ENCODE results near the gene TSEN54.

DNA sequence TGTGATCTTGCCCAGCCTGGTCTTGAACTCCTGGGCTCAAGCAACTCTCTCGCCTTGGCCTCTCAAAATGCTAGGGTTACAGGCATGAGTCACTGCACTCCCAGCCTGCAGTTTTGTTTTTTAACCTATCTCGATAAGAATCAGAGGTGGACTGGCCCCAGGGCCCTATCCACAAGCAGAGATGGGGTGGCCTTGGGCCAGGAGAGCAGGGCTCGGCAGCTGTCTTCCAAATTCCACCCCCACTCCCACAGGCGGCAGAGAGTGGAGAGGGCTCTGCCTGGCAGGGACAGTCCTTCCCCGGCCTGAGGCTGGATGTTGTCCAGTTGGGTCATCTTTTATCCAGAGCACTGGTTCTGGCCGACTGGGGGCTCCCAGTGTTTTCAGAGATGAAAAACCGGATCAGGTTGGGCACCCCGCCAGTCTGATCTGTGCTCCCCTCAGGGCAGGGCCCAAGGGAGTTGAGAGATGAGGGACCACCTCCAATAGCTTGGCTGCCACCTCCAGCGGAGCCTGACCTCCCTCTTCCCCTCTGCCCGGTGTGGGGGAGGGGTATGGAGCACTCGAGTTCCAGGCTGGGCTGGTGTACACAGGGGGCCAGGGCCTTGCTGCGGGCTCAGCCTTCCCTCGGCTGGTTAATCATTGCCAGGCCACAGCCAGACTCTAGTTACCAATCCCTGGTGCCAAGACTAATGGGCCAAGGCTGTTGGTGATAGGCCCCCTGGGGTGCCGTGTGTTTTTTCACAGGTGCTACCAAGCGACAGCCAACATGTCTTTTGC lies 40.9 kb downstream of the TSEN54 start:
- TF ChIP-seq POLR2AphosphoS5 (IDR thresholded peaks at IDR 0.05; ENCODE audit: low read depth, low read length) (no peak), TAF1 (IDR thresholded peaks at IDR 0.05; ENCODE audit: borderline replicate concordance, insufficient read depth, low read length) (no peak), SIN3A (IDR thresholded peaks at IDR 0.05; ENCODE audit: borderline replicate concordance, insufficient read depth, low read length) (no peak)
- TF ChIP-seq, protein P1, sequence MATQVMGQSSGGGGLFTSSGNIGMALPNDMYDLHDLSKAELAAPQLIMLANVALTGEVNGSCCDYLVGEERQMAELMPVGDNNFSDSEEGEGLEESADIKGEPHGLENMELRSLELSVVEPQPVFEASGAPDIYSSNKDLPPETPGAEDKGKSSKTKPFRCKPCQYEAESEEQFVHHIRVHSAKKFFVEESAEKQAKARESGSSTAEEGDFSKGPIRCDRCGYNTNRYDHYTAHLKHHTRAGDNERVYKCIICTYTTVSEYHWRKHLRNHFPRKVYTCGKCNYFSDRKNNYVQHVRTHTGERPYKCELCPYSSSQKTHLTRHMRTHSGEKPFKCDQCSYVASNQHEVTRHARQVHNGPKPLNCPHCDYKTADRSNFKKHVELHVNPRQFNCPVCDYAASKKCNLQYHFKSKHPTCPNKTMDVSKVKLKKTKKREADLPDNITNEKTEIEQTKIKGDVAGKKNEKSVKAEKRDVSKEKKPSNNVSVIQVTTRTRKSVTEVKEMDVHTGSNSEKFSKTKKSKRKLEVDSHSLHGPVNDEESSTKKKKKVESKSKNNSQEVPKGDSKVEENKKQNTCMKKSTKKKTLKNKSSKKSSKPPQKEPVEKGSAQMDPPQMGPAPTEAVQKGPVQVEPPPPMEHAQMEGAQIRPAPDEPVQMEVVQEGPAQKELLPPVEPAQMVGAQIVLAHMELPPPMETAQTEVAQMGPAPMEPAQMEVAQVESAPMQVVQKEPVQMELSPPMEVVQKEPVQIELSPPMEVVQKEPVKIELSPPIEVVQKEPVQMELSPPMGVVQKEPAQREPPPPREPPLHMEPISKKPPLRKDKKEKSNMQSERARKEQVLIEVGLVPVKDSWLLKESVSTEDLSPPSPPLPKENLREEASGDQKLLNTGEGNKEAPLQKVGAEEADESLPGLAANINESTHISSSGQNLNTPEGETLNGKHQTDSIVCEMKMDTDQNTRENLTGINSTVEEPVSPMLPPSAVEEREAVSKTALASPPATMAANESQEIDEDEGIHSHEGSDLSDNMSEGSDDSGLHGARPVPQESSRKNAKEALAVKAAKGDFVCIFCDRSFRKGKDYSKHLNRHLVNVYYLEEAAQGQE (IDR thresholded peaks at IDR 0.05; ENCODE audit: insufficient read depth in 1 of 2, low read depth in 2 of 2, low read length in 2 of 2), result no peak

Data from PFSK-1 (cell line).